Hepatocyte (in vitro differentiated cells): Measurements from ENCODE around the gene KCNJ15.

Experiments used
- CTCF ChIP-seq: fragments of 200-600 bp; sonication (generic); IDR thresholded peaks from 2 replicates; pipeline ENCODE4 v1.5.1; 2016; ENCODE audit warnings: antibody characterized with exemption, mild to moderate bottlenecking; ENCODE audit not compliant: poor library complexity
- EZH2 ChIP-seq: fragments of 200-600 bp; sonication (generic); IDR thresholded peaks from 2 replicates; pipeline ENCODE4 v1.6.1; 2016; ENCODE audit warnings: antibody characterized with exemption, mild to moderate bottlenecking, borderline replicate concordance

- no peak for TF ChIP-seq CTCF
- no peak for TF ChIP-seq EZH2
Observed at GRCh38 chr21:38349977-38350376, 93.2 kb downstream of the KCNJ15 start.
